Measurements from ENCODE around the gene PFN3. TPM values are rescaled to one million over a fixed set of nuclear protein-coding genes. Genes with fewer than 3 reads are reported as not detected.
A peak's percentile ranks its signal among the peaks of the same experiment; 100 is the strongest.

The PFN3 gene
- total RNA-seq, 1 experiment from 2014 or later = 0.48 TPM

DNA sequence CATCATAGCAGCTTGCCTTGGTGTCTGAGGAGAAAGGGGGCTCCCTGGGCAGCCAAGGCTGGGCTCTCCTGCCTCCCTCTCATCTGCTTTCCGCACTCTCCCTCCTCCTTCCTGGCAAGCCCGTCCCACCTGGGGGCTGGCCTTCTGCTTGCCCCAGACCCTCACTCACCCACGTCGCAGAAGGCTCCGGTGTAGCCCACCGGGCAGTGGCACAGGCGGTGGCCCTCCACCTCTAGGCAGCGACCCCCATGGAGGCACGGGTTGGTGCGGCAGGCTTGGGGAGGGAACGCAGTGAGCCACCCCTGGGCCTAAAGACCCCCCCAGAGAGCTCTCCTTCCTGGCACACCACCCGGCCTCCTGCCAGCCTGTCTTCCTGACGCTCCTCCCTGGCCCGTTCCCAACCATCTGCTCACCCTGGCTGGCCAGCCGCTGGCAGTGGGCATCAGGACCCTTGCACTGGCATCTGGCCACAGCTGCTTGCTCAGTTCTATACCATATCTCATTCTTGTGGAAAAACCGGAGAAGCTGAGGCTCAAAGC, 4.2 kb upstream of the PFN3 start:
- no peak overlapping the region for H3K27ac Mint-ChIP-seq
- DNase-seq (ENCODE audit: low spot score) = no peak
- ATAC-seq = no peak
- peaks cover 9% of the 10 kb centered on the region for H3K4me1 Mint-ChIP-seq
- peak overlapping the region; percentile 59 for H3K4me3 Mint-ChIP-seq
- ChIA-PET POLR2A (interaction anchor here (0.5 to 4.1 kb wide), 7 partner anchors 11 to 50 kb away, joined by 3 to 38 read pairs (median 4); partner anchors contain the start of genes GRK6 and PRR7), CTCF (interaction anchor here (0.6 to 7.9 kb wide), 24 partner anchors 8 to 111 kb away, joined by 3 to 202 read pairs (median 16); partner anchors contain the start of genes DDX41, DOK3, GRK6 and LMAN2)
- H3K36me3 Mint-ChIP-seq = no peaks in the 10 kb centered on the region
- H3K9me3 Mint-ChIP-seq = no peaks in the 10 kb centered on the region
- TF ChIP-seq CREM (CRISPR knock-in tag; IDR thresholded peaks at IDR 0.05) (no peak), ZNF263 (CRISPR knock-in tag; IDR thresholded peaks at IDR 0.05; ENCODE audit: low read depth) (peak; percentile 71; the same call in 1 of the 2 replicates)
- peaks cover 90% of the 10 kb centered on the region for H3K27me3 Mint-ChIP-seq (ENCODE audit: low read depth)

DNA sequence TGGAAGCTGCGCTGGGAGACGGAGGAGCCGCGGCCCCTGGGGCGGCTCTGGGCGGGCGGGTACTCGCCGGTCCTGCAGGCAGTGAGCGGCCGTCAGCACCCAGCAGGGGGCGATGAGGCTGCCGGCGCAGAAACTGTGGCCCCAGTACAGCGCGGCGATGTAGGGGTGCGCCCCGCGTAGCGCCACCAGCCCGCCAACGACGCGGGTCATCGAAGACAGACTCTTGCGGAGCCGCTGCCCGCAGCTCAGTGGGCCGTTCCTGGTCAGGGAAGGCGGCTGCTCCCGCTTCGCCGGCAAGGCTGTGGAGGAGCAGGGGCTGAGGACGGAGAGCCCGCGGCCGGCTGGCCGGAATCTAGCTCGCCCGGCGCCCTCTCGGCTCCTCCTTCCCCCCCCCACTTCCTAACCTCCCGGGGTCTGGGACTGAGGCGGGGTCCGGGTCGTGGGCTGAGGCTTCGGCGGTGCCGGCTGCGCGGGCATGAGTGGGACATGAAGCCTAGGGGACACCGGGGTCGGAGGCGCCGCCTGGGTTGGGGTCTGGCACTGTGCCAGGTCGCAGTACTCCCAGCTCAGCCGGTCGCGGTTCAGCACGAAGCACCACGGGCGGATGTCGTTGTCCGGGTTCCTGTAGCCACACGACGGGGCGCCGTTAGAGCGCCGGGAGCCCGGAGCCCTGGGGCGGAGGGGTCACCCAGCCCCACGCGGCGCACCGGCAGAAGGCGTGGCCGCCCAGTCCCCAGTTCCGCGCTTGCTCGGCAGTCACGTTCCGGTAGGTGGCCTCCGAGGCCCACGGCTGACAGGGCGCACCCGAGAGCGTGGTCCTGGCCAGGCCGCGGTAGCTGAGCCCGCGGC, 3.6 kb upstream of the PFN3 start:
- Mint-ChIP-seq H3K9me3 (no peaks in the 10 kb centered on the region), H3K27ac (no peak overlapping the region), H3K4me1 (peaks cover 9% of the 10 kb centered on the region), H3K27me3 (ENCODE audit: low read depth) (peaks cover 83% of the 10 kb centered on the region), H3K36me3 (no peaks in the 10 kb centered on the region), H3K4me3 (peak overlapping the region; percentile 84)
- no peak for TF ChIP-seq OVOL2 (CRISPR knock-in tag; IDR thresholded peaks at IDR 0.05; ENCODE audit: borderline replicate concordance)
- TF ChIP-seq MYBL2 (CRISPR knock-in tag; IDR thresholded peaks at IDR 0.05) = peak; percentile 48; the same call in 1 of the 2 replicates
- peak; percentile 93 for TF ChIP-seq ZNF121 (CRISPR knock-in tag; IDR thresholded peaks at IDR 0.05)
- TF ChIP-seq FOXP1 (CRISPR knock-in tag; IDR thresholded peaks at IDR 0.05; ENCODE audit: borderline replicate concordance) = peak; percentile 5
- TF ChIP-seq, protein P1, sequence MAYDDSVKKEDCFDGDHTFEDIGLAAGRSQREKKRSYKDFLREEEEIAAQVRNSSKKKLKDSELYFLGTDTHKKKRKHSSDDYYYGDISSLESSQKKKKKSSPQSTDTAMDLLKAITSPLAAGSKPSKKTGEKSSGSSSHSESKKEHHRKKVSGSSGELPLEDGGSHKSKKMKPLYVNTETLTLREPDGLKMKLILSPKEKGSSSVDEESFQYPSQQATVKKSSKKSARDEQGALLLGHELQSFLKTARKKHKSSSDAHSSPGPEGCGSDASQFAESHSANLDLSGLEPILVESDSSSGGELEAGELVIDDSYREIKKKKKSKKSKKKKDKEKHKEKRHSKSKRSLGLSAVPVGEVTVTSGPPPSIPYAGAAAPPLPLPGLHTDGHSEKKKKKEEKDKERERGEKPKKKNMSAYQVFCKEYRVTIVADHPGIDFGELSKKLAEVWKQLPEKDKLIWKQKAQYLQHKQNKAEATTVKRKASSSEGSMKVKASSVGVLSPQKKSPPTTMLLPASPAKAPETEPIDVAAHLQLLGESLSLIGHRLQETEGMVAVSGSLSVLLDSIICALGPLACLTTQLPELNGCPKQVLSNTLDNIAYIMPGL (CRISPR knock-in tag; IDR thresholded peaks at IDR 0.05) = peak; percentile 84
- TF ChIP-seq, protein P2, sequence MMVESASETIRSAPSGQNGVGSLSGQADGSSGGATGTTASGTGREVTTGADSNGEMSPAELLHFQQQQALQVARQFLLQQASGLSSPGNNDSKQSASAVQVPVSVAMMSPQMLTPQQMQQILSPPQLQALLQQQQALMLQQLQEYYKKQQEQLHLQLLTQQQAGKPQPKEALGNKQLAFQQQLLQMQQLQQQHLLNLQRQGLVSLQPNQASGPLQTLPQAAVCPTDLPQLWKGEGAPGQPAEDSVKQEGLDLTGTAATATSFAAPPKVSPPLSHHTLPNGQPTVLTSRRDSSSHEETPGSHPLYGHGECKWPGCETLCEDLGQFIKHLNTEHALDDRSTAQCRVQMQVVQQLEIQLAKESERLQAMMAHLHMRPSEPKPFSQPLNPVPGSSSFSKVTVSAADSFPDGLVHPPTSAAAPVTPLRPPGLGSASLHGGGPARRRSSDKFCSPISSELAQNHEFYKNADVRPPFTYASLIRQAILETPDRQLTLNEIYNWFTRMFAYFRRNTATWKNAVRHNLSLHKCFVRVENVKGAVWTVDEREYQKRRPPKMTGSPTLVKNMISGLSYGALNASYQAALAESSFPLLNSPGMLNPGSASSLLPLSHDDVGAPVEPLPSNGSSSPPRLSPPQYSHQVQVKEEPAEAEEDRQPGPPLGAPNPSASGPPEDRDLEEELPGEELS (CRISPR knock-in tag; IDR thresholded peaks at IDR 0.05) = peak; percentile 59; the same call in 1 of the 2 replicates
- TF ChIP-seq MAX (CRISPR knock-in tag; IDR thresholded peaks at IDR 0.05) = peak; percentile 66; the same call in 1 of the 2 replicates
- TF ChIP-seq, protein P3, sequence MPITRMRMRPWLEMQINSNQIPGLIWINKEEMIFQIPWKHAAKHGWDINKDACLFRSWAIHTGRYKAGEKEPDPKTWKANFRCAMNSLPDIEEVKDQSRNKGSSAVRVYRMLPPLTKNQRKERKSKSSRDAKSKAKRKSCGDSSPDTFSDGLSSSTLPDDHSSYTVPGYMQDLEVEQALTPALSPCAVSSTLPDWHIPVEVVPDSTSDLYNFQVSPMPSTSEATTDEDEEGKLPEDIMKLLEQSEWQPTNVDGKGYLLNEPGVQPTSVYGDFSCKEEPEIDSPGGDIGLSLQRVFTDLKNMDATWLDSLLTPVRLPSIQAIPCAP (CRISPR knock-in tag; IDR thresholded peaks at IDR 0.05) = 0 out of 2 replicates have a peak, but pooled peaks have one; percentile 31
- peak; percentile 40; the same call in 1 of the 2 replicates for TF ChIP-seq ZNF317 (CRISPR knock-in tag; IDR thresholded peaks at IDR 0.05; ENCODE audit: borderline replicate concordance, low read depth)
- TF ChIP-seq GTF2I (CRISPR knock-in tag; conservative IDR thresholded peaks at IDR 0.05) = no peak
- TF ChIP-seq NR2C2 (CRISPR knock-in tag; IDR thresholded peaks at IDR 0.05) = no peak
- peak; percentile 81 for TF ChIP-seq ZNF263 (CRISPR knock-in tag; IDR thresholded peaks at IDR 0.05; ENCODE audit: low read depth)
- 0 out of 2 replicates have a peak, but pooled peaks have one; percentile 52 for TF ChIP-seq EMX1 (CRISPR knock-in tag; IDR thresholded peaks at IDR 0.05)
- 0 out of 2 replicates have a peak, but pooled peaks have one; percentile 15 for TF ChIP-seq ESRRA (CRISPR knock-in tag; IDR thresholded peaks at IDR 0.05; ENCODE audit: borderline replicate concordance)
- TF ChIP-seq FOXK1 (CRISPR knock-in tag; IDR thresholded peaks at IDR 0.05) = peak; percentile 21; the same call in 1 of the 2 replicates
- TF ChIP-seq, protein P4, sequence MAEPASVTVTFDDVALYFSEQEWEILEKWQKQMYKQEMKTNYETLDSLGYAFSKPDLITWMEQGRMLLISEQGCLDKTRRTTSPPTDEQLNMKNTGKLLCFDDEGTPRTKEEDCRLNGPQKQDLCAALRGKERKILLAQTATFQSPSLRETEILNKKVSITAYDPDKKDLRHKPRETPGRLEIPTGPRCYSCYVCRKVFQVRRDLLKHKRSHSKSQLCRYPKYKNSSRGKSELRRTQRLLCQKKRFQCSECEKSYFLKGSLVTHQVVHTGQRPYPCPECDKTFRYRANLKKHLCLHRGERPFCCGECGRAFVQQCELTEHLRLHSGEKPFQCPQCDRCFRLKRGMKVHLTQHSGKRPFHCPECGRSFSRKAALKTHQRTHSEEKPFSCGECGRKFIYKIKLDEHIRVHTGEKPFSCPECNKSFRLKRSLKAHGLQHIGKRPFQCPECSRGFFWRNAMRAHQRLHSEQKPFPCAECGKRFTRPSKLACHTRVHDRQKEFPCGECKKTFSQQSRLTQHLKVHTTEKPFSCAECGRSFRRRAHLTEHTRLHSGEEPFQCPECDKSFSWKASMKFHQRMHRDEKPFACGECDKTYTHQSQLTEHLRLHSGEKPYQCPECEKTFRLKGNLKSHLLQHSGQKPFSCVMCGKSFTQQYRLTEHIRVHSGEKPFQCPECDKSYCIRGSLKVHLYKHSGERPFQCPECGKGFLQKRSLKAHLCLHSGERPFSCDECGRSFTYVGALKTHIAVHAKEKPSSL (CRISPR knock-in tag; conservative IDR thresholded peaks at IDR 0.05) = no peak
- TF ChIP-seq ATF1 (CRISPR knock-in tag; IDR thresholded peaks at IDR 0.05) = 0 out of 2 replicates have a peak, but pooled peaks have one; percentile 15
- TF ChIP-seq ZNF423 (CRISPR knock-in tag; IDR thresholded peaks at IDR 0.05) = peak; percentile 62
- ChIA-PET CTCF (interaction anchor here (0.6 to 7.9 kb wide), 27 partner anchors 8 to 112 kb away, joined by 3 to 202 read pairs (median 12); partner anchors contain the start of genes DDX41, DOK3, GRK6 and LMAN2), POLR2A (interaction anchor here (0.7 to 4.1 kb wide), 8 partner anchors 15 to 51 kb away, joined by 3 to 38 read pairs (median 4); partner anchors contain the start of genes GRK6 and PRR7)
- ATAC-seq (peak; percentile 26), DNase-seq (ENCODE audit: low spot score) (peak; percentile 75)
